Lower leg skin (tissue), 4 donors: Measurements from ENCODE around the gene ARIH2. TPM values are rescaled to one million over a fixed set of nuclear protein-coding genes. Genes with fewer than 3 reads are reported as not detected.

Source experiments
- DNase-seq, 2 donors: peaks; one replicate each; pipeline ENCODE4 v3.0.0-alpha.2; 2019; ENCODE audit warnings: low spot score in 2 of 2
- H3K4me3 ChIP-seq: fragments of 200-600 bp; sonication (generic); 2 replicates; pipeline ENCODE4 v1.5.1; 2017; ENCODE audit warnings: mild to moderate bottlenecking, low read depth; ENCODE audit not compliant: poor library complexity, severe bottlenecking
- POLR2A ChIP-seq, 2 donors: fragments of 450-650 bp; IDR thresholded peaks; one replicate each; pipeline ENCODE4 v1.6.1; 2016 to 2017; ENCODE audit warnings: antibody characterized with exemption in 2 of 2, mild to moderate bottlenecking in 1 of 2, moderate library complexity in 1 of 2
- WGBS, 2 donors: methylation state at CpG; one replicate each; pipeline ENCODE4 v1.1.5; 2018; 5-methylcytosine and 5-hydroxymethylcytosine counted together
- intact Hi-C: fragments of 100-400 bp; cut with DNase I; formaldehyde crosslinking; loops from one replicate; pipeline ENCODE4 v1.15.0; 2023; ENCODE audit warnings: low total_unique reads
- total RNA-seq, 4 donors: library from RNA; depleted of rRNA; stranded (reverse); fragments of >200 nt; gene quantifications; one replicate each; pipeline ENCODE4 v1.1.0, GENCODE V29; 2016
- TF ChIP-seq, protein P1 (sequence below), 3 donors: fragments of 450-650 bp; IDR thresholded peaks; one replicate each; pipeline ENCODE4 v1.5.1; 2016; ENCODE audit warnings: antibody characterized with exemption in 3 of 3, mild to moderate bottlenecking in 3 of 3, moderate library complexity in 2 of 3

Gene ARIH2
- 10 to 100 TPM; 41.5 to 75.7 (median 69.1) TPM for total RNA-seq

DNA sequence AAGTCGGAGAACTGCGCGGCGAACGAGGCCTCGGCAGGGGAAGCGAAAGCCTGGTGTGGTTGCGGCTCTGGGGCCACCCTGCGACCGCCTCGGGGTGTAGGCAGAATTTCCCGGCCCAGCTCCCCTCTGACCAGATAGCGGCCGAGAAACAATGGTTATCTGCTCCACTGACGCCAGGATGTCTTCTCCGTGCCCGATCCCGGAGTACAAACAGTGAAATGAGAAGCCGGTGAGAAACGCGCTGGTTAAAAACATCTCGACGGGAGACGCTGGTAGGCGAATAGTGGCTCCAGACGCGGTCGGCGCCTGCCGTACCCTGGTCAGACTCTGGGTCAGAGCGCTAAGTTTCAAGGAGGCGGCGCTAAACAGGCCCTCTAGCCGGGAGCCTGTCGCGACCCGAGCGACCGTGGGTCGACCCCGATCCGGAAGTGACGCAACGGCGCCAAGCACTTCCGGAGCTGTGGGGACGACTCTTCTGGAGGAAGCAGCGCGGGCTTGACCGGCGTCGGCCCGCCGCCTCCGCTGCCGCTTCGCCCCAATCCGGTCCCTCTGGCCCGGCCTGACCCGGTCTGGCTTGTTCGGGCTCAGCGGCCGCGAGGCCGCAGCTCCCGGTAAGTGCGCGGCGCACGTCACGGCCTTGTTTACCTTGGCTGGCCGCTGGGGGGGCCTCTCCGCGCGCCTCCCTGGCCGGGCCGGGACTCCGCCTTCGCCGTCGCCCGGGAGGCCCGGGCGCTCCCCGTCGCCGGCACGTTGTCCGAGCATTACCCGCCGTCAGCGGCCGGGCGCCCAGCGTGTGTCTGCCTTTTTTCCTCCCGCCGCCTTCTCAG lies at the start of gene ARIH2:
Gene ARIH2 (plus strand): TSS at position 455 of the 827 bp plus-strand sequence. CDS start 8,717 bp downstream, outside the sequence.
- TF ChIP-seq, protein P1, sequence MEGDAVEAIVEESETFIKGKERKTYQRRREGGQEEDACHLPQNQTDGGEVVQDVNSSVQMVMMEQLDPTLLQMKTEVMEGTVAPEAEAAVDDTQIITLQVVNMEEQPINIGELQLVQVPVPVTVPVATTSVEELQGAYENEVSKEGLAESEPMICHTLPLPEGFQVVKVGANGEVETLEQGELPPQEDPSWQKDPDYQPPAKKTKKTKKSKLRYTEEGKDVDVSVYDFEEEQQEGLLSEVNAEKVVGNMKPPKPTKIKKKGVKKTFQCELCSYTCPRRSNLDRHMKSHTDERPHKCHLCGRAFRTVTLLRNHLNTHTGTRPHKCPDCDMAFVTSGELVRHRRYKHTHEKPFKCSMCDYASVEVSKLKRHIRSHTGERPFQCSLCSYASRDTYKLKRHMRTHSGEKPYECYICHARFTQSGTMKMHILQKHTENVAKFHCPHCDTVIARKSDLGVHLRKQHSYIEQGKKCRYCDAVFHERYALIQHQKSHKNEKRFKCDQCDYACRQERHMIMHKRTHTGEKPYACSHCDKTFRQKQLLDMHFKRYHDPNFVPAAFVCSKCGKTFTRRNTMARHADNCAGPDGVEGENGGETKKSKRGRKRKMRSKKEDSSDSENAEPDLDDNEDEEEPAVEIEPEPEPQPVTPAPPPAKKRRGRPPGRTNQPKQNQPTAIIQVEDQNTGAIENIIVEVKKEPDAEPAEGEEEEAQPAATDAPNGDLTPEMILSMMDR (IDR thresholded peaks at IDR 0.05): no peak
- peak in 1 of 2 donors; percentile 48 for TF ChIP-seq POLR2A (IDR thresholded peaks at IDR 0.05)
- intact Hi-C loops: no loop called here
- WGBS, 2 donors: 0 to 1% methylated on average over 53 to 55 of the region's 97 CpGs
- DNase-seq: peak; percentile 83 to 98
- H3K4me3 ChIP-seq: peak within 1 kb of the TSS; percentile 83

GRCh38 chr3:48877671-48878070 lies 41.0 kb upstream of the ARIH2 start:
- no peak for TF ChIP-seq POLR2A (IDR thresholded peaks at IDR 0.05)
- TF ChIP-seq, protein P1 (IDR thresholded peaks at IDR 0.05): no peak
- intact Hi-C loops: no loop called here
- WGBS, 2 donors: 89 to 91% methylated on average over 8 of the region's 8 CpGs
- no peak for DNase-seq
- H3K4me3 ChIP-seq: no peak overlapping the region

DNA sequence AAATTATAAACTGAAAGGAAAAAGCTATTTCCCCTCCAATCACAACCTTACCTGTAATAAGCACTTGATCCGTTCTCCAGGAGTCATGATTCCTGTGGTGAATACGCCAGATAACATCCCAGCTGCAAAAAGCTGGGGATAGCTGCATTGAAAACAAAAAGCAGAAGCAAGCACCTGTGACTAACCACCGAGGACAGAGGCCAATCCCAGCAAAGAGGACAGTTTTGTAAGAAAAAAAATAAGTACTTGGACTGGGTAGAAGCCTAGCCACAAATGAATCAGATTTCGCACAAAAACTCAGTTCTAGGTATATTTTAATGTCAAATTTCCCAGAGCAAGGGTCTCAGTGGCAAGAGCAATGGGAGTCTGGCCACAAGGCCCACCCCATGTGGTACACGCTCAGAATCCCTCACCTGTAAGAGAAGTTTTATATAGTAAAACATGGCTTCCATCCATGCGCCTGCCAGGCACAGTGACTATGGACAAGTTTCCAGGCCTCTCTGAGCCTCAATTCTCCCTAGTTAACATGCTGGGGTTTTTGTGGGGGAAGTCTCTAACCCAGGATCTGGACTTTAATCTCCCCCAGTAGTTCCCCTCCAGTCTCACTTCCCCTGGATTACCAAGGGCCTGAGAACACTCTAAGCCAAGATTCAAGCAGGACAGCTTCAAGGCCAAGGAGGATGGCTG lies 39.2 kb upstream of the ARIH2 start:
- intact Hi-C loops: no loop called here
- WGBS, 2 donors: 88% methylated on average over 6 of the region's 6 CpGs

DNA sequence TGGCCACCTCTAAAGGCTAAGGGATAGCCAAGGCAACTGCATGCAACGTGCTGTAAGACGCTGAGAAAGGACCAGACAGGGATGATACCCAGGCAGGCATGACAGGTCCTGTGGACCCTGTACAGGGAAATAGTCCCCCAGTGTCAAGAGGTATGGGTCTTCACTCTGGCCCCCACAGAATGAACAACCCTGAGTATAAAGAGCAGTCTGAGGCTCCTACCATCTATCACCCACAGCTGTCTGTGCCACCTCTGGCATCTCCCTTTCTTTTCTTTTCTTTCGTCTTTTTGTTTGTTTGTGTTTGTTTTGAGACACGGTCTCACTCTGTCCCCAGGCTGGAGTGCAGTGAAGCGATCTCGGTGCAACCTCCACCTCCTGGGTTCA lies 38.7 kb upstream of the ARIH2 start:
- 91 to 94% methylated on average over 6 of the region's 6 CpGs for WGBS, 2 donors
- TF ChIP-seq, protein P1 (IDR thresholded peaks at IDR 0.05): no peak
- no peak for TF ChIP-seq POLR2A (IDR thresholded peaks at IDR 0.05)
- intact Hi-C loops: no loop called here
- H3K4me3 ChIP-seq: no peak overlapping the region
- DNase-seq: no peak

More for the DNA sequence above, 39.2 kb upstream of the ARIH2 start:
- DNase-seq: no peak
- H3K4me3 ChIP-seq: no peak overlapping the region
- no peak for TF ChIP-seq POLR2A (IDR thresholded peaks at IDR 0.05)
- TF ChIP-seq, protein P1 (IDR thresholded peaks at IDR 0.05): no peak

- H3K4me3 ChIP-seq: no peak overlapping the region
- intact Hi-C loops: no loop called here
- no peak for TF ChIP-seq POLR2A (IDR thresholded peaks at IDR 0.05)
- TF ChIP-seq, protein P1 (IDR thresholded peaks at IDR 0.05): no peak
- DNase-seq: no peak
- 78 to 85% methylated on average over 3 of the region's 3 CpGs for whole genome bisulfite sequencing, 2 donors
Observed at GRCh38 chr3:48881006-48881405, 37.6 kb upstream of the ARIH2 start.
